ENCODE measurements around the gene CCDC9B. TPM values are rescaled to one million over a fixed set of nuclear protein-coding genes. Genes with fewer than 3 reads are reported as not detected.

CCDC9B gene
- total and polyA plus RNA-seq, 9 donors = 5.3 to 16.8 (median 11.9) TPM

DNA sequence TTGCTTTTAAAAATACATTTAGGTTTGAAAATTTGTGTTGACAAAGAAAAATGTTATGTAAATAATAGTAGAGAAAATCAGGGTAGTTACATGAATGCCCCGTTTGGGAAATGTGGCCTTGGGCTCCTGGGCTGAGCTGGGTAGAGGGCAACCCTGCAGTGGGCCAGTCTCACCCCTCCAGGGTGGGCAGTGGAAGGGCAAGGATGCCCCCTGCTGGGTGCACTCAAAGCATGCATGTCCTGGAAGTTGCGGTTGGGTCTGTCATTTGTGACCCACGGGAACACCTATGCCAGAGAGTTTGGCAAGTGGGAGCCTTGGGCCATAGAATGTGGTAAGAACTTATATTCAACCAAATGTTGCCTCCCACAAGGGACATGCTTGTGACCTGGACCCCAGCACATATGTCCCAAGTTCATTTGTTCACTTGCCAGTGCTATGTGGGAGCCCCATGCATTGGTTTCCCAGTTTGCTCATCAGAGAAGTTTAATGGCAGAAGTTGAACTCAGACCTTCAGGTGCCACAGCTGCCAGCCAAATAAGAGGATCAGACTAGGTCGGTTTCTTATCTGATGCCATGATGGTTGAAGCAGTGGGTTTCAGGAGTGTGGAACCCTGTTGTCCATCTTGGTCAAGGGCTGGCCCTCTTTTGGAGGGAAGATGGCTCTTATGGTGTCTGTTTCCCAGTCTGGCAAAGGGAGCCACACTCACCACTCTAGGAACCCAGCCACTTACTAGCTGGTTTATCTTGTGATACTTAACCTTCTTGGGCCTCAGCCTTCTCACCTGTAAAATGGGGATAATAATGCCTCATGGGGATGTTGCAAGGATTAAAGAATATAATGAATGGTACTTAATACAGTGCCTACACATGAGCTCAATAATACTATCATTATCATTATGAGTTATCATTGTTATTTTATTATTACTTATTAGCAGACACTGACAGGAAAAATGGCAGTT lies 30.5 kb downstream of the CCDC9B start:
- H3K9me3 ChIP-seq (replicated peaks; ENCODE audit: control insufficient read depth, low read depth, low read length) = no peaks in the 10 kb centered on the region
- H3K4me1 ChIP-seq (ENCODE audit: control insufficient read depth, insufficient read depth, low read length) = peaks cover 32% of the 10 kb centered on the region
- H3K36me3 ChIP-seq (ENCODE audit: control insufficient read depth, insufficient read depth, low read length) = no peaks in the 10 kb centered on the region
- no peak for DNase-seq
- H3K4me3 ChIP-seq (ENCODE audit: low read length) = no peak overlapping the region
- H3K27me3 ChIP-seq (ENCODE audit: control insufficient read depth, insufficient read depth, low read length) = peaks cover 27% of the 10 kb centered on the region
- no peak overlapping the region for H3K27ac ChIP-seq (ENCODE audit: low read length)
- 14% methylated on average over 2 of the region's 4 CpGs for WGBS (ENCODE audit: insufficient coverage)

DNA sequence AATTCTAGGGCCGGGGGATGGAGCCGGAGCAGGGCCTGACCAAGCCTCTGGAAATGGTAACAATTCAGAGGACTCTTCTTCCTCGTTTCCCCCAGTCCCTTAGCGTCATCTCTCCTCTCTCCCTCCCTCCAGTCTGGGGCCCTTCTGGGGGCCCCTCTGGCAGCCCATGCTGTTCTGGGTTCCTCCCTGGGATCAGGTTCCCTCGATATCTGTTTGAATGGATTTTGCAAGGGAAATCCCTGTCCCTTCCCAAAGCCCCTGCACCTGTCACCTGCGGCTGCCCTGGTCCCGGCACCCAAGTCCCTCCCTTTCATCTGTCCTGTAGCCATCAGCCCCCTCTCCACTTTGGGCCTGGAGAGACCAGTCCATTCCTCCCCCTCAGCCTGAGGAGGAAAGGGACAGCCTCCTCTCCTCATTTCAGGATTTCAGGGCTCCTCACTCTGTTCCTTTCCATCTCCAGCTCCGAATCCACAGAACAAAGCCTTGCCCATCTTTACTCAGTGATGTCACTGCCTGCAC lies 31.3 kb downstream of the CCDC9B start:
- 27% methylated on average over 8 of the region's 8 CpGs for WGBS (ENCODE audit: insufficient coverage)
- Histone ChIP-seq H3K36me3 (ENCODE audit: control insufficient read depth, insufficient read depth, low read length) (no peaks in the 10 kb centered on the region), H3K4me1 (ENCODE audit: control insufficient read depth, insufficient read depth, low read length) (peaks cover 32% of the 10 kb centered on the region), H3K27ac (ENCODE audit: low read length) (no peak overlapping the region), H3K4me3 (ENCODE audit: low read length) (no peak overlapping the region), H3K27me3 (ENCODE audit: control insufficient read depth, insufficient read depth, low read length) (peaks cover 21% of the 10 kb centered on the region), H3K9me3 (replicated peaks; ENCODE audit: control insufficient read depth, low read depth, low read length) (no peaks in the 10 kb centered on the region)
- DNase-seq = no peak

DNA sequence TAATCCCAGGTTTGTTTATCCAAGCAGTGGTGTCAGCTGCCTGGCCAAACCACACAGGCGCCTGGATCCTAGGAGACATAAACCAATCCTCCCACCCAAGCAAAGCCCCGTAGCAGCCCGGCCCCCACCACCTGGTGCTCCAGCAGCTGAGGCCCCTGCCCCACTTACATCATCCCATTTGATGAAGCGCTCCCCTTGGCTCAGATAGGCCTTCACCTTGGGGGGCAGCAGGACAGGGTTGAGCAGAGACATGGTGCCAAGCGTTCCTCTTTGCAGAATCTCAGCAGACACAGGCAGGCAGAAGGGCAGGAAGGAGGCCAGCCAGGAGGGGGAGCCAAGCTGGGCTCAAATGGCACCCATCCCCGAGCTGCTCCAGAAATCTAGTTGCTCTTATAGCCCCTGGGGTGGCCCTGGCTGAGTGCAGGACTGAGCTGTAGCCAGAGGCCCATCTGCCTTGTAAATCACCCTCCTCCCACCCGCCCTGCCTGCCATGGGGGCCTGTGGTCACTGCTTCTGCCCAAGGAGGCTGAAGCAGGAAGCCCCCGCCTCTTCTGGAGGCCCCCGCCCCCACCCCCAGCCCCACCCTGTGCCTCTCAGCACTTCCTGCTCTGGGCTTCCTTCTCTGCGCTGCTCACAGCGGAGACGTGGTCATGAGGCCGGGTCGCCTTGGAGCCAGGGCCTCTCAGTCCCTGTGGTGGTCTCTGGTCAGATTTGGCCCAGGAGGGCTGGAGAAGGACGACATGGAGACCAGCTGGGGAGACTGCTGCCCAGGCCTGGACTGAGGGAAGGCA lies 33.1 kb downstream of the CCDC9B start, which contains the start of gene PLCB2:
Gene PLCB2, minus strand, starts transcription at position 515 of the 791 bp plus-strand sequence. Its CDS starts 263 bp downstream, at position 252.
- WGBS (ENCODE audit: insufficient coverage) = 17% methylated on average over 12 of the region's 15 CpGs
- no peaks in the 10 kb centered on the region for H3K36me3 ChIP-seq (ENCODE audit: control insufficient read depth, insufficient read depth, low read length)
- H3K9me3 ChIP-seq (replicated peaks; ENCODE audit: control insufficient read depth, low read depth, low read length) = no peaks in the 10 kb centered on the region
- DNase-seq = peak; percentile 53
- peaks cover 28% of the 10 kb centered on the region for H3K4me1 ChIP-seq (ENCODE audit: control insufficient read depth, insufficient read depth, low read length)
- H3K27ac ChIP-seq (ENCODE audit: low read length) = no peak within 1 kb of the TSS
- H3K4me3 ChIP-seq (ENCODE audit: low read length) = peak within 1 kb of the TSS; percentile 27
- peaks cover 13% of the 10 kb centered on the region for H3K27me3 ChIP-seq (ENCODE audit: control insufficient read depth, insufficient read depth, low read length)

DNA sequence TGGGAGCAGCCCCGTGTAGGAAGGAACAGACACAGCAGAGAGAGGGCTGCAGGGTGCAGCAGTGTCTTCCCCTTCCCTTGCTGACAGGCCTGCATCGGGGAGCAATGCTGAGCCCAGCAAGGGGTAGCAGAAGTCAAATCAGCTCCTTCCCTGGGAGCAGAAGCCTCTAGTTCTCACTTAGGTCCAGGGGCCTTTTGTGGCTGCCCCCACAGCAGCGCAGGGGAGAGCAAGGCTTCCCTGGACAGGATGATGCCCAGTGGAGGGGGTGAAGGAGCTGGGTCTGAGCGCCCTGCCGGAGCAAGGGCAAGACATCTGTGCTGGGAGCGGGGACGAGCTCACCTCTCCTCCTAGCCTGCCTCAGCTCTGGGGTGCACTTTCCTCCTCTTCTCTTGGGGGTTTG lies 33.8 kb downstream of the CCDC9B start:
- WGBS (ENCODE audit: insufficient coverage) = 0% methylated on average over 1 of the region's 7 CpGs
- H3K4me3 ChIP-seq (ENCODE audit: low read length) = peak overlapping the region; percentile 27
- H3K27ac ChIP-seq (ENCODE audit: low read length) = no peak overlapping the region

DNA sequence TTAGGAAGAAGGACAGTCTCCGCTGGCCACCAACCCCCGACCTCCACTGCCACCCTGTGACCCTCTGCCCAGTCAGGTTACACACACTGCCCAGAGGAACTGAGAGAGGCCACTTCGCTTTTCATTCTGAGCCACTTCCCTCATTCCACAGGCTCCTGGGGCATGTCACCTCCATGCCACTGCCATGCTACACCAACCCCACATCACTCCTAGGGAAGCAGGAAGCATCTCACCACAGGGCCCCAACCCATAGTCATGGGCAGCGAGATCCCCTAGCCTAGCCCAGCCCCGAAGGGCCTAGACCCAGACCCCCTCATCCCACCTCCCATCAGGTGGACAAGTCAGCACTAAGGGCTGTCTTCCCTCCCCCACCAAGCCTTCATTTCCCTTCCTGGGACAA lies 34.4 kb downstream of the CCDC9B start:
- Histone ChIP-seq H3K36me3 (ENCODE audit: control insufficient read depth, insufficient read depth, low read length) (no peaks in the 10 kb centered on the region), H3K27me3 (ENCODE audit: control insufficient read depth, insufficient read depth, low read length) (peaks cover 7% of the 10 kb centered on the region), H3K27ac (ENCODE audit: low read length) (no peak overlapping the region), H3K9me3 (replicated peaks; ENCODE audit: control insufficient read depth, low read depth, low read length) (no peaks in the 10 kb centered on the region), H3K4me1 (ENCODE audit: control insufficient read depth, insufficient read depth, low read length) (peaks cover 28% of the 10 kb centered on the region), H3K4me3 (ENCODE audit: low read length) (peak overlapping the region; percentile 27)
- 78% methylated on average over 5 of the region's 5 CpGs for WGBS (ENCODE audit: insufficient coverage)
- no peak for DNase-seq

More for the DNA sequence above, 33.8 kb downstream of the CCDC9B start:
- Histone ChIP-seq H3K27me3 (ENCODE audit: control insufficient read depth, insufficient read depth, low read length) (peaks cover 9% of the 10 kb centered on the region), H3K4me1 (ENCODE audit: control insufficient read depth, insufficient read depth, low read length) (peaks cover 28% of the 10 kb centered on the region), H3K36me3 (ENCODE audit: control insufficient read depth, insufficient read depth, low read length) (no peaks in the 10 kb centered on the region), H3K9me3 (replicated peaks; ENCODE audit: control insufficient read depth, low read depth, low read length) (no peaks in the 10 kb centered on the region)
- DNase-seq = no peak

DNA sequence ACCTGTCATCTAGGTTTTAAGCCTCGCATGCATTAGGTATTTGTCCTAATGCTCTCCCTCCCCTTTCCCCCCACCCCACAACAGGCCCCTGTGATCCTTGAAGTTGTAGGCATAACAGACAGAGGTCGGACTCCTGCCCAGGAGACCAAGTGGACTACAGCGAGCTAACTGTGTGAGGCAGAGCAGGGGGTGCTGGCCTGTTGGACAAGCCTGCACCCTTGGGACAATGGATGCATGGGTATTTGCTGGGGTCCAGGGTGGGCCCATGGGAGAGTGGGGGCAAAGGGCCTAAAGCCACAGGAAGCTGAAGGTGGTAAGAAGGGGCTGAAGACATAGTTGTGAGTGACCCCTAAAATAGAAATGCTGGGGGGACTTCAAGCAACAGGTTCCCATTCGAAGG lies 35.5 kb downstream of the CCDC9B start:
- Histone ChIP-seq H3K27ac (ENCODE audit: low read length) (no peak overlapping the region), H3K4me3 (ENCODE audit: low read length) (no peak overlapping the region), H3K4me1 (ENCODE audit: control insufficient read depth, insufficient read depth, low read length) (peaks cover 28% of the 10 kb centered on the region), H3K27me3 (ENCODE audit: control insufficient read depth, insufficient read depth, low read length) (peaks cover 2% of the 10 kb centered on the region), H3K36me3 (ENCODE audit: control insufficient read depth, insufficient read depth, low read length) (no peaks in the 10 kb centered on the region), H3K9me3 (replicated peaks; ENCODE audit: control insufficient read depth, low read depth, low read length) (peaks cover 3% of the 10 kb centered on the region)
- DNase-seq = no peak
- 71% methylated on average over 3 of the region's 4 CpGs for WGBS (ENCODE audit: insufficient coverage)

DNA sequence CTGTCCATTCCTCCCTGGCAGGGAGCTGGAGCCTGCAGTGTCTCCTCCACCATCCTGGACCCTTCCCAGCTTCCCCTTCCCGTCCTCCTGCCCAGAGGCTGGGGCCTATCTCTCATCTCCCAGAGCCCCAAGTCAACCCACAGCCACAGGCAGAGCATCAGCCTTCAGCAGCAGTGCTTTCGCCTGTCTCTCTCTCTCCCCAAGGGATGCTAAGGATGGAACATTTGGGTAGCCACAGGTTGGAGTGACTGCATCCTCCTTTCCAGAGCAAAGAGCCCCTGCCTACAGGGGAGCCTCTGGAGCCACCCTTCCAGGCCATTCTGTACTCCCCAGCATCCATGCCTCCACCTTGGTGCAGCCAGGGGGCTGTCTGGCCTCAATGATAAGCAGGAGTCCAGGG lies 37.2 kb downstream of the CCDC9B start:
- H3K36me3 ChIP-seq (ENCODE audit: control insufficient read depth, insufficient read depth, low read length) = no peaks in the 10 kb centered on the region
- H3K4me1 ChIP-seq (ENCODE audit: control insufficient read depth, insufficient read depth, low read length) = peaks cover 18% of the 10 kb centered on the region
- H3K9me3 ChIP-seq (replicated peaks; ENCODE audit: control insufficient read depth, low read depth, low read length) = peaks cover 6% of the 10 kb centered on the region
- peaks cover 2% of the 10 kb centered on the region for H3K27me3 ChIP-seq (ENCODE audit: control insufficient read depth, insufficient read depth, low read length)
- WGBS (ENCODE audit: insufficient coverage) = 80% methylated on average over 2 of the region's 2 CpGs
- H3K4me3 ChIP-seq (ENCODE audit: low read length) = no peak overlapping the region
- no peak for DNase-seq
- no peak overlapping the region for H3K27ac ChIP-seq (ENCODE audit: low read length)

DNA sequence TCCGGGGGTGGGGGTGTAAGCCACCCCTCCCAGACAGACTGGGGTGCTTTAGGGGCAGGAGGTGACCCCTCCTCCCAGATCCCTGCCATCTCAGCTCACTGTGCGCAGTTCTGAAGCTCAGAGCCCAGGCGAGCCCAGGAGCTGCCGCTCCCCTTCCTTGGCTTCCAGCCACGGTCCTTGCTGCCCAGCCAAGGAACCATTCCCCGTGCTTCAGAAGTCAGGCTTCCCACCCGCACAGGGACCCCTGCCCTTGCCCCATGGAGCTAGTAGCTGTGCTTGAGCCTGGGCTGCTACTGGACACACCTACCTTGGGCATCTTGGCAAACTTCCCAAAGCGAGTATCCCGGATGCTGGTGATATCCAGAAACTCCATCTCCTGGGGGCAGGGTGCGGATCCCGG lies 37.8 kb downstream of the CCDC9B start:
- no peak for DNase-seq
- Histone ChIP-seq H3K9me3 (replicated peaks; ENCODE audit: control insufficient read depth, low read depth, low read length) (peaks cover 6% of the 10 kb centered on the region), H3K36me3 (ENCODE audit: control insufficient read depth, insufficient read depth, low read length) (no peaks in the 10 kb centered on the region), H3K4me3 (ENCODE audit: low read length) (no peak overlapping the region), H3K4me1 (ENCODE audit: control insufficient read depth, insufficient read depth, low read length) (peaks cover 13% of the 10 kb centered on the region), H3K27me3 (ENCODE audit: control insufficient read depth, insufficient read depth, low read length) (peaks cover 4% of the 10 kb centered on the region), H3K27ac (ENCODE audit: low read length) (no peak overlapping the region)
- 77% methylated on average over 7 of the region's 11 CpGs for WGBS (ENCODE audit: insufficient coverage)

DNA sequence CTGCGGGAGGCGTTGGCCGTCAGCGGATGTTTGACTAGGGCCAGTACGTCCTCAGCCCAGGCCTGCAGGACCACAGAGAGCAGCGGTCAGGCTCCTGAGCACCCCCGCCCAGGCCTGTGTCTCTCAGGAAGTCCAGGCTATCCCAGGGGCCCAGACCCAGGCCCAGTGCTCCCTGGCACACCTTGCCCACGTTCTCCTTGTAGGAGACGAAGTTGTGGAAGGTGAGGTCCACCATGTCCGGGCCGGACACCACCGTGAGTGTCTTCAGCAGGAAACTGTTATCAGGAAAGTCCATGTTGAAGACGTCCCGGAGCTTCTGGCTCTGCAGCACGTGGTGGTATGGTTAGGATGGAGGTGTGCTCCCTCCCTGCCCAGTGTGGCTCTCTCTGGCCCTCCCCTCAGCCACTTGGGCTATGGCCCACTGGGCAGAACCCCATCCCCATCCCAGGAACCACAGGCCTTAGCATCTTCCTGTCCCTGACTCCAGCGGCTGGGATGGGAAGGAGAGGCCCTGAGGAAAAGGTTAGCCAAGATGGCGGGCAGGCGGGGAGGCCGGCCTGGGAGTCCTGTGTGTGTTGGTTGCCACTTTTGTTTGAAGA lies 38.4 kb downstream of the CCDC9B start:
- Histone ChIP-seq H3K4me3 (ENCODE audit: low read length) (no peak overlapping the region), H3K4me1 (ENCODE audit: control insufficient read depth, insufficient read depth, low read length) (peaks cover 7% of the 10 kb centered on the region), H3K9me3 (replicated peaks; ENCODE audit: control insufficient read depth, low read depth, low read length) (peaks cover 6% of the 10 kb centered on the region), H3K36me3 (ENCODE audit: control insufficient read depth, insufficient read depth, low read length) (no peaks in the 10 kb centered on the region), H3K27me3 (ENCODE audit: control insufficient read depth, insufficient read depth, low read length) (peaks cover 5% of the 10 kb centered on the region), H3K27ac (ENCODE audit: low read length) (no peak overlapping the region)
- DNase-seq = no peak
- 93% methylated on average over 12 of the region's 19 CpGs for WGBS (ENCODE audit: insufficient coverage)
